Measurements from ENCODE around the gene BORCS6. TPM values are rescaled to one million over a fixed set of nuclear protein-coding genes. Genes with fewer than 3 reads are reported as not detected.
"Not testable (repeated sequence)": the region's sequence is repeated elsewhere in the genome, so short reads cannot be mapped to it uniquely, and the experiment has no call there.

Gene BORCS6
- total RNA-seq, 1 donor from 2014 or later: 0.71 TPM

DNA sequence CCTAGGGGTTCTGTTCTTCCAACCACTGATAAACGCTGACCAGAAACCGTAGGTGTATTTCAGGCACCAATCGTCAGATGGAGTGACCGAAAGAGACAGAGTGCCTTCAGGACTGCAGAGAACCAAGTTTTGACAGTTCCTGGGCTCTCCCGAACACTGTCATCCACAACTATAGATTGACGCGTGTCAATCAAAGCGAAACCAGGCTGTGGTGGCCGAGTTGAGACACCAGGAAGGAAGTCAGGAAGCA lies 32.3 kb upstream of the BORCS6 start:
- Mint-ChIP-seq H3K9me3 (peaks cover 33% of the 10 kb centered on the region), H3K4me3 (peak overlapping the region; percentile 98), H3K36me3 (peaks cover 19% of the 10 kb centered on the region), H3K27me3 (ENCODE audit: insufficient read depth, low read depth) (peaks cover 47% of the 10 kb centered on the region), H3K4me1 (peaks cover 53% of the 10 kb centered on the region), H3K27ac (peak overlapping the region; percentile 100)
- H3K4me3 ChIP-seq: peak overlapping the region; percentile 91
- no peak for TF ChIP-seq EZH2 (IDR thresholded peaks at IDR 0.05)
- H3F3A ChIP-seq (ENCODE audit: low read depth): peaks cover 67% of the 10 kb centered on the region
- peak; percentile 86 for DNase-seq (ENCODE audit: low spot score)
- peaks cover 8% of the 10 kb centered on the region for H4K20me1 ChIP-seq (ENCODE audit: low read depth)
- H2AFZ ChIP-seq (replicated peaks): no peak overlapping the region
- H3K36me3 ChIP-seq: no peaks in the 10 kb centered on the region
- H3K4me1 ChIP-seq: no peaks in the 10 kb centered on the region
- no peak overlapping the region for H3K9ac ChIP-seq
- no peaks in the 10 kb centered on the region for H3K9me3 ChIP-seq (ENCODE audit: low read depth)
- no peaks in the 10 kb centered on the region for H3K79me2 ChIP-seq (ENCODE audit: low read depth)
- peak overlapping the region; percentile 87 for H3K4me2 ChIP-seq
- H3K27me3 ChIP-seq: no peaks in the 10 kb centered on the region
- no peak overlapping the region for H3K27ac ChIP-seq

- Histone ChIP-seq H3K9me3 (ENCODE audit: low read depth) (no peaks in the 10 kb centered on the region), H2AFZ (replicated peaks) (peak overlapping the region; percentile 85), H3K27me3 (no peaks in the 10 kb centered on the region), H3K4me3 (peak overlapping the region; percentile 91), H3F3A (ENCODE audit: low read depth) (peaks cover 63% of the 10 kb centered on the region), H3K4me1 (no peaks in the 10 kb centered on the region), H4K20me1 (ENCODE audit: low read depth) (peaks cover 5% of the 10 kb centered on the region), H3K27ac (no peak overlapping the region), H3K79me2 (ENCODE audit: low read depth) (no peaks in the 10 kb centered on the region), H3K4me2 (peak overlapping the region; percentile 87), H3K36me3 (no peaks in the 10 kb centered on the region), H3K9ac (no peak overlapping the region)
- peak; percentile 89 for DNase-seq (ENCODE audit: low spot score)
- H3K4me1 Mint-ChIP-seq: peaks cover 49% of the 10 kb centered on the region
- TF ChIP-seq EZH2phosphoT487 (IDR thresholded peaks at IDR 0.05) (no peak), EZH2 (IDR thresholded peaks at IDR 0.05) (no peak)
- TF ChIP-seq, protein P1, sequence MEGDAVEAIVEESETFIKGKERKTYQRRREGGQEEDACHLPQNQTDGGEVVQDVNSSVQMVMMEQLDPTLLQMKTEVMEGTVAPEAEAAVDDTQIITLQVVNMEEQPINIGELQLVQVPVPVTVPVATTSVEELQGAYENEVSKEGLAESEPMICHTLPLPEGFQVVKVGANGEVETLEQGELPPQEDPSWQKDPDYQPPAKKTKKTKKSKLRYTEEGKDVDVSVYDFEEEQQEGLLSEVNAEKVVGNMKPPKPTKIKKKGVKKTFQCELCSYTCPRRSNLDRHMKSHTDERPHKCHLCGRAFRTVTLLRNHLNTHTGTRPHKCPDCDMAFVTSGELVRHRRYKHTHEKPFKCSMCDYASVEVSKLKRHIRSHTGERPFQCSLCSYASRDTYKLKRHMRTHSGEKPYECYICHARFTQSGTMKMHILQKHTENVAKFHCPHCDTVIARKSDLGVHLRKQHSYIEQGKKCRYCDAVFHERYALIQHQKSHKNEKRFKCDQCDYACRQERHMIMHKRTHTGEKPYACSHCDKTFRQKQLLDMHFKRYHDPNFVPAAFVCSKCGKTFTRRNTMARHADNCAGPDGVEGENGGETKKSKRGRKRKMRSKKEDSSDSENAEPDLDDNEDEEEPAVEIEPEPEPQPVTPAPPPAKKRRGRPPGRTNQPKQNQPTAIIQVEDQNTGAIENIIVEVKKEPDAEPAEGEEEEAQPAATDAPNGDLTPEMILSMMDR (IDR thresholded peaks at IDR 0.05): no peak
- H3K4me3 Mint-ChIP-seq: peak overlapping the region; percentile 98
- H3K27ac Mint-ChIP-seq: peak overlapping the region; percentile 100
- H3K36me3 Mint-ChIP-seq: peaks cover 16% of the 10 kb centered on the region
- H3K27me3 Mint-ChIP-seq (ENCODE audit: insufficient read depth, low read depth): peaks cover 42% of the 10 kb centered on the region
- peaks cover 29% of the 10 kb centered on the region for H3K9me3 Mint-ChIP-seq
Observed at GRCh38 chr17:8221663-8222379, 31.8 kb upstream of the BORCS6 start.

- H3K9me3 Mint-ChIP-seq: peaks cover 21% of the 10 kb centered on the region
- peak overlapping the region; percentile 98 for H3K4me3 Mint-ChIP-seq
- no peak for TF ChIP-seq EZH2phosphoT487 (IDR thresholded peaks at IDR 0.05)
- TF ChIP-seq, protein P1 (IDR thresholded peaks at IDR 0.05): peak; percentile 4
- peak; percentile 94 for DNase-seq (ENCODE audit: low spot score)
- H3K9me3 ChIP-seq (ENCODE audit: low read depth): no peaks in the 10 kb centered on the region
- peaks cover 5% of the 10 kb centered on the region for H4K20me1 ChIP-seq (ENCODE audit: low read depth)
- no peak overlapping the region for H3K9ac ChIP-seq
- no peaks in the 10 kb centered on the region for H3K27me3 ChIP-seq
- no peak overlapping the region for H3K27ac ChIP-seq
- peaks cover 55% of the 10 kb centered on the region for H3F3A ChIP-seq (ENCODE audit: low read depth)
- H3K36me3 ChIP-seq: no peaks in the 10 kb centered on the region
- peak overlapping the region; percentile 100 for H3K27ac Mint-ChIP-seq
- H2AFZ ChIP-seq (replicated peaks): peak overlapping the region; percentile 85
- H3K4me3 ChIP-seq: peak overlapping the region; percentile 91
- H3K4me1 ChIP-seq: no peaks in the 10 kb centered on the region
- H3K27me3 Mint-ChIP-seq (ENCODE audit: insufficient read depth, low read depth): peaks cover 34% of the 10 kb centered on the region
- H3K4me1 Mint-ChIP-seq: peaks cover 42% of the 10 kb centered on the region
- H3K79me2 ChIP-seq (ENCODE audit: low read depth): no peaks in the 10 kb centered on the region
- peaks cover 10% of the 10 kb centered on the region for H3K36me3 Mint-ChIP-seq
- peak overlapping the region; percentile 87 for H3K4me2 ChIP-seq
Observed at GRCh38 chr17:8220783-8221662, 31.0 kb upstream of the BORCS6 start.

DNA sequence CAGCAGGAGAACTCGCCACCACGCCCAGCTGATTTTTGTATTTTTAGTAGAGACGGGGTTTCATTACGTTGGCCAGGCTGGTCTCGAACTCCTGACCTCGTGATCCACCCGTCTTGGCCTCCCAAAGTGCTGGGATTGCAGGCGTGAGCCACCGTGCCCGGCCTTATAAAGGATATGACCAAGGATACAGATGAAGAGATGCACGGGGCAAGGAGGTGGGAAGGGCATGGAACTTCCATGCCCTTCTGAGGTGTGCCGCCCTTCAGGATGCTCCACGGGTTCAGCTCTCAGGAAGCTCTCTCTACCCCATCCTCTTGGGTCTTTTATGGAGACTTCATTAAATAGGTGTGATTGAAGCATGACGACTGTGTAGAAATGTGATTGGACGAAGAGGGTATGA lies 24.0 kb upstream of the BORCS6 start:
- H3K27ac ChIP-seq; H3K27me3 Mint-ChIP-seq (ENCODE audit: insufficient read depth, low read depth); H3K27ac Mint-ChIP-seq; H4K20me1 ChIP-seq (ENCODE audit: low read depth); H3K4me1 ChIP-seq; H3K27me3 ChIP-seq; H3K4me2 ChIP-seq; H3K4me3 ChIP-seq; H3K9me3 Mint-ChIP-seq; H3K36me3 Mint-ChIP-seq; H3K36me3 ChIP-seq; H2AFZ ChIP-seq (replicated peaks); DNase-seq (ENCODE audit: low spot score); H3K9ac ChIP-seq; H3K9me3 ChIP-seq (ENCODE audit: low read depth): not testable (repeated sequence)
- Histone ChIP-seq H3K79me2 (ENCODE audit: low read depth) (peaks cover 13% of the 10 kb centered on the region), H3F3A (ENCODE audit: low read depth) (peaks cover 29% of the 10 kb centered on the region)
- Mint-ChIP-seq H3K4me1 (peaks cover 22% of the 10 kb centered on the region), H3K4me3 (peak overlapping the region; percentile 47)

Measured in neural progenitor cell (in vitro differentiated cells).